RCC 7860 (cell line): Measurements from ENCODE around the gene MDFI.
A peak's percentile ranks its signal among the peaks of the same experiment; 100 is the strongest.

Experiments
- DNase-seq: peaks from one replicate; pipeline ENCODE4 v3.0.0-alpha.2; 2015; ENCODE audit warnings: low spot score
- FAIRE-seq: peaks from 2 replicates; lab custom pipeline; 2012; peaks lifted over from hg19 to GRCh38; lab: Jason Lieb, UNC

Gene MDFI, protein sequence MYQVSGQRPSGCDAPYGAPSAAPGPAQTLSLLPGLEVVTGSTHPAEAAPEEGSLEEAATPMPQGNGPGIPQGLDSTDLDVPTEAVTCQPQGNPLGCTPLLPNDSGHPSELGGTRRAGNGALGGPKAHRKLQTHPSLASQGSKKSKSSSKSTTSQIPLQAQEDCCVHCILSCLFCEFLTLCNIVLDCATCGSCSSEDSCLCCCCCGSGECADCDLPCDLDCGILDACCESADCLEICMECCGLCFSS

DNA sequence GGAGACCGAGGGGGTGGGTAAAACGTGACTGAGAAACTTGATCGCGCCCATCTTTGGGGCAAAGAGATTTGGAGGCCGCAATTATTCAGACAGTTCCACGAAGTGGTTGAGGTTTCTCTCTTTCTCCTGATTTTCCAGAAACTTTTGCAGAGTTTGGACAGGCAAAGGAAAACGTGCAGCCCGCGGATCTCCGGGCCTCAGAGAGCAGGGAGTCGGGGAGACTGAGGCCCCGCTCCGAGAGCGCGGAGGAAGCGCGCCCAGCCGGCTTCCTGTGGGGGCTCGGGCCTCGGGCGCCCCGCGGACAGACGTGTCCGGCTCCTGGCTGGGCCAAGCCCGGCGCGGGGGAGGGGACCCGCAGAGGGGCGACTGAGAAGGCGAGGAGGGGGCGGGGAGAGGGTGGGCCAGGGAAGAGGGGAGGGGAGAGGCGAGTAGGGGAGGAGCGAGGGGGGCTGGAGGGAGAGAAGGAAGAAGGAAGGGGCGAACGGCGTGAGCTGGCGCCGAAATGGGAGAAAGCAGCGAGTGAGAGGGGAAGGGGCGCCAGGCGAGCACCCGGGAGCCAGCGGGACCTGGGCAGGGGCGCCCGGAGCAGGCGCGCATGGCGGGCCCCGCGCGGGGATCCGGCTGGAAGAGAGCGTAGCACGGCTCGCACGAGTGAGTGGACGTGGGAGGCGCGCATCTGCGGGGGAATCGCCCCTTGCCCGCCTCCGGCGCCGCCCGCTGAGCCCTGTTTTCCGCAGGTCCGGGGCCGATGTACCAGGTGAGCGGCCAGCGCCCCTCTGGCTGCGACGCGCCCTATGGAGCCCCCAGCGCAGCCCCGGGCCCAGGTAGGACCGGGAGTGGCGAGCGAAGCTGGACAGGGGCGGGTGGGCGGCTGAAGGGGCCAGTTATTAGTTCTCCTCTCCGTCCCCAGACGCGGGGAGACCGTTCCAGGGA lies at the start of gene MDFI:
Gene MDFI (plus strand): TSS at position 467 of the 933 bp plus-strand sequence. CDS start 282 bp downstream, at position 749.
- FAIRE-seq (no peak), DNase-seq (no peak)

DNA sequence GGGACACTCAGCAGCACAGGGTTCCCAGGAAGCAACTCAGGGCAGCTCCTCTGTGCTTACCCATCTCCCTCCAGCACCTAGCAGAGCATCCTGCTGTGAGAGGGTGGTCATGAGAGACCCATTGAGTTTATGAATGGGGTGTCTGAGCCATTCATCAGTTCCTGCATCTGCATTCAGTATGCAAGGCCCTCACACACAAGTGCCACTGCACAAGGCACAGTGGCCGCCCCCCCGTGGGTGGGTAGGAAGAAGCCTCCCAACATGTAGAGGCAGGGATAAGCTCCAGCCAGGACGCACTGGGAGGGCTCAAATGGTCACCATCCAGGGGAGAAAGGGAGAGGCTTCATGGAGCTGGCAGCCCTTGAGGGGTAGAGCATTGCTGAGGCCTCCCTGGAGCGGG lies 49.0 kb upstream of the MDFI start:
- no peak for DNase-seq
- no peak for FAIRE-seq

DNA sequence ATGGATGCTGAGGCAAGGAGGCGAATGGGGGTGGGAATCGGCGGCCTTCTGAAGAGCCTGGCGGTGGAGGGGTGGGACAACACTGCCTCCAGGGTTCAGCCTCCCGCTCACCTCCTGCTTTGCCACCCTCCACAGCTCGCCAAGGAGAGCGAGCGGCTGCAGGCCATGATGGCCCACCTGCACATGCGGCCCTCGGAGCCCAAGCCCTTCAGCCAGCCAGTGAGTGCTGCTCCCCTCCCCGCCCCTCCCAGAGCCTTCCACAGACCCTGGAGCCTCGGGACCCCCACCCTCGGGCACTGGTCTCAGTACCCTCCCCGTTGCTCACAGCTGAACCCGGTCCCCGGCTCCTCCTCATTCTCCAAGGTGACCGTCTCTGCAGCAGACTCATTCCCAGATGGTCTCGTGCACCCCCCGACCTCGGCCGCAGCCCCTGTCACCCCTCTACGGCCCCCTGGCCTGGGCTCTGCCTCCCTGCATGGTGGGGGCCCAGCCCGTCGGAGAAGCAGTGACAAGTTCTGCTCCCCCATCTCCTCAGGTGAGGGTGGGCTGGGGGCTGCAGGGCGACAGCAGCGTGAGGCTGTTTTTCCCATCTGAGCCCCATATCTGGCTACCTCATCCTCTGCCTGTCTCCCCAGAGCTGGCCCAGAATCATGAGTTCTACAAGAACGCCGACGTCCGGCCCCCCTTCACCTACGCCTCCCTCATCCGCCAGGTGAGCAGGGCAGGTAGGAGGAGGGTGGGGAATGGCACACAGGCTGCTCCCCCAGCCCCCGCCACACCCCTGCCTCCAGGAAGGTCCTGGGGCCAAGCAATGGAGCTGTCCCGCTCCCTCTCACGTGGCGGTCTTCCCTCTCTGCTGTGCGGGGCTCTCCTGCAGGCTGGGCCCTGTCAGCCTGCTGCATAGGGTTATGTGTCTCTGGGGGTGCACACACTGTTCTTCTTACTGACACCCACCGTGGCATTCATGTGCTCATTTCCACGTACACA lies 48.3 kb upstream of the MDFI start:
- no peak for DNase-seq
- FAIRE-seq: no peak

DNA sequence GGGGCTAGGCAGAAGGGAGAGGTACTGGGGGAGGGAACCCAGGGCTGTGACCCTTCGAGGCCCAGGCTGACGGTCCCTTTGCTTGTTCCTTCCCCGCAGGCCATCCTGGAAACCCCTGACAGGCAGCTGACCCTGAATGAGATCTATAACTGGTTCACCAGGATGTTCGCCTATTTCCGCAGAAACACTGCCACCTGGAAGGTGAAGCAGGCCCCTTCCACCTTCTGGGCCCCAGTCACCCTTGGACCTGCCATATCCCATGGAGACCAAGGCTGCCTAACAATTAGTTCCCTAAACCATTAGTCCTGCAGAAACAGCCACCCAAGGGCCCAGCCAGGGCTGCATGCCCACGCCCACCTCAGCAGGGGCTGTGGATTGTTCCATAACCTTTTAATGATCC lies 47.1 kb upstream of the MDFI start:
- DNase-seq: no peak
- FAIRE-seq: no peak

DNA sequence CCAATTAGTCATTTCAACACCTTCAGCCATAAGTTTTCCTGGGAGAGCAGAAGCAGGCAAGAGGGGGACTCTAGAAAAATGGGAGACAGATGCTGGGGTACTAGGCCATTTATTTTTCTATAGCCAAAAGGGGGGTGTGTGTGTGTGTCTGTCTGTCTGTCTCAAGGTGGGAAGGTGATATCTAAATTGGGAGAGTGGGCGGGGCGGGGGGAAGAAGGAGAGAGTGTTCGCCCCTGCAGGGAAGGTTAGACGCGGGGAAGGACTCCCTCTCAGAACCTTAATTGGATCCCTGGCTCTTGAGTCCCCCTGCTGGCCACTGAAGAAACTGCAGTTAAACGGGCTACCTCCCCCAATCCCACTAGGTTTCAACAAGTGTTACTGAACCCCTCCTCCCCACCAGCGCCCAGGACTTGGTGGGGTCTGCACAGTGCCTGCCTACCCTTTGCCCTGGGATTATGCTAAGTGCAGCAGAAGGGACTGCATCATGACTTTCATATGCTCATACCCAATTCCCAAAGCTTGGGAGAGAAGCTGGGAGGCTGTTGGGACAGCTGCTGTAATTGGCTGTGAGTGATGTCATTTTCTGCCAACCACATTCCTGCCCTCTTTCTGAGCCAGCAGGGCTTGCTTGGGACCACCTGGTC lies 46.3 kb upstream of the MDFI start:
- no peak for FAIRE-seq
- DNase-seq: peak; percentile 27

DNA sequence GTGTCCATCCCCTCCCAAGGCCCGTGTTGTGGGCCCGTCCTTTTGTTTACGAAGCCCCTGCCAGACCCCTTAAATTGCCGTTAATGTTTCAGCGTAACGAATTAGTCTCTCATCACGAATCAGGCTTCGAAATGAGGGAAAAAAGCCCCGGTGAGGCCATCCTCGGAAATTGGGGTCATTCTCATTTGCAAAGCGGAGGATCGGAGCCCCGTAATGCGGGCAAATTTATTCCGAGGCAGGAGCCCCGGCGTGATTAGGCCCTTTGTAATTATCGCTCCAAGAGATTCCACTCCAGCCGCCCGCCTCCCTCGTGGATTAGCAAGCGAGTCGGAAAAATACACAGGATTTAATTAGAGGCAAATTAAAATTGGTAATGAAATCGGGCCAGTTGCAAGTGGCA lies 44.9 kb upstream of the MDFI start:
- FAIRE-seq: no peak
- no peak for DNase-seq

DNA sequence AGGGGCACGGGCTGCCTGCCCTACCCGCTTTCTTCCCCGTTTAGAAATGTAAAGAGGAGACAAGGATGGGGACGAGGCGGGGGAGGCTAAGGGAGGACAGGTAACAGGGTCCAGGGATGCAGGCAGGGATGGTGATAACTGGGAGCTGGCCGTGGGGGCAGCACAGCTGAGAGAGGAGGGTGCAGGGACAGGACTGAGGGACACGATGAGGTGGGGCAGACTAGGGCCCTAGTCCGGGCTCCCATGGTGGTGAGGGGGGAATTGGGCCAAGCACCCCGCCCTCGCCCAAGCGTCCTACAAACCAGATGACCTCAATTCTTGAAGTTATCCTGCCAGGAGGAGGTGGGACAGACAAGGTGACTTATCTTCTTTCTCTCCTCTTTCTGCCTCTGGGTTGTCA lies 44.4 kb upstream of the MDFI start:
- no peak for DNase-seq
- FAIRE-seq: no peak

DNA sequence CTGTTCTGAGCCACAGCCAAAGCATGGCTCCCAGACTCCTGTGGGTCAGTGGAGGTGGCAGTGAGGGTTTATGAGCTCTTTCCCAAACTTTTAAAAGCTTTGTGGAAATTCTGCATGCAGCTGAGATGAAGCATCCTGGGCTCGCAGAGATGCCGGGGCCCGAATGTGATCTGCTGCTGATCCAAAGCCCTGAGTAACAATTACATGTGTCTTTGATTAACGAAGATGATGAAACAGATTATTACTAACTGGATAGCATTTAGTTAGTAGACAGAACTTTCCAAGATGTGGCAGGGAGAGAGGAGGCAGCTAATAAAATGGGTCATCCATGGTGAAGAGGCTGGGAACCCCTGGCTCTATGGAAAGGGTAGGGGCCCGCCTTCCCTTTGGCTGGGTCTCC lies 43.9 kb upstream of the MDFI start:
- no peak for FAIRE-seq
- DNase-seq: no peak

DNA sequence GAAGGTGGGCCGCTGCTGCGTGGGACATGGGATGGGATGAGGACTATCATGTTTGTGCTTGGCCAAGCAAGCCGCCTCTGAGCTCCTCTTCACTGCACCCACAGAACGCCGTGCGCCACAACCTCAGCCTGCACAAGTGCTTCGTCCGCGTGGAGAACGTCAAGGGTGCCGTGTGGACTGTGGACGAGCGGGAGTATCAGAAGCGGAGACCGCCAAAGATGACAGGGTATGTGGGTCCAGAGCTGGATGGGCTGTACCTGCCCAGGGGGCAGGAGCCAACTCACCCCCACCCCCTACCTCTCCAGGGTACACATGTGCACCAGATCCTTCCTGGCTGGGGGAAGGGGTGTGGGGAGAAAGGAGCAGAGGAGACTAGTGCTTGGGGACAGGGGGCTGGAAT lies 43.5 kb upstream of the MDFI start:
- DNase-seq (no peak), FAIRE-seq (no peak)

DNA sequence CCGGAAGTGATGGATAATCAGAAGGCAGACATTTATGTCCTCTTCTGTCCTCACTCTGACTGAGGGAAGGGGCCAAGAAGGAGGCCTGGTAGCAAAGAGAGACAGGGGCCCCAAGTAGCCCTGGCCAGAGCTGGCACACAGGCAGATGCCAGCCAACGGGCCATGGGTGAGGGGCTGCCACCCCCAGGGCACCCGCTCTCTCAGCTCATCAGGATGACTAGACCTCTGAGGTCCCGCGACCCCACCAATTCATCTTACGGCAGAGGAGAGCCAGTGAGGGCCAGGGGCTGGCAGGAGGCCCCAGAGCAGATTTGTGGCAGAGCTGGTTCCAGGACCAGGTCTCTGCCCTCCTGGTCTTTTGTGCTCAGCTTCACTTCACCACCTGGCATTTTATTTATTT lies 43.1 kb upstream of the MDFI start:
- FAIRE-seq: no peak

DNA sequence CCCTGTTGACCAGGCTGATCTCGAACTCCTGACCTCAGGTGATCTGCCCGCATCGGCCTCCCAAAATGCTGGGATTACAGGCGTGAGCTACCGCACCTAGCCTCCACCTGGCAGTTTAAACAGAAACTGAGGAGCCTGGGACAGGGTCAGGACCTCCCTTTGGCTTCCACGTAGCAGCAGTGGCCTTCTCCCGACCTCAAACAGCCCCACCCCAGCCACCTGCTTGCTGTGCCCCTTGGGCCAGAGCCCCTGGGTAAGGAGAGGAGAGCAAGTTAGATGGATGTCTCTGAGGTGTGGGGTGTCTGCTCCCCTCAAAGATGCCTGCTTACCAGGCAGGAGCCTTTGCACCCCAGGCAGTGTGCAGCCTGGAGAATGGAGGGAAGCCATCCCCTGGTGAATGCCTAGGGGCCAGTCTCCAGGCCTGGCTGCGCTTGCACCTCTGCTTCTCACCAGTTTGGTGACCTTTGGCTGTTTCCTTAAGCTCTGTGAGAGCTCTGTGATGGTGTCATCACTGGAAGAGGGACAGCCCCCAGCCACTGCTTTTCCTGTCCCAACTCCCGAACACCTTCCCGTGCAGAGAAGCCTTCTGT lies 42.1 kb upstream of the MDFI start:
- FAIRE-seq: no peak
- DNase-seq: no peak

More for the DNA sequence above, 43.1 kb upstream of the MDFI start:
- no peak for DNase-seq

DNA sequence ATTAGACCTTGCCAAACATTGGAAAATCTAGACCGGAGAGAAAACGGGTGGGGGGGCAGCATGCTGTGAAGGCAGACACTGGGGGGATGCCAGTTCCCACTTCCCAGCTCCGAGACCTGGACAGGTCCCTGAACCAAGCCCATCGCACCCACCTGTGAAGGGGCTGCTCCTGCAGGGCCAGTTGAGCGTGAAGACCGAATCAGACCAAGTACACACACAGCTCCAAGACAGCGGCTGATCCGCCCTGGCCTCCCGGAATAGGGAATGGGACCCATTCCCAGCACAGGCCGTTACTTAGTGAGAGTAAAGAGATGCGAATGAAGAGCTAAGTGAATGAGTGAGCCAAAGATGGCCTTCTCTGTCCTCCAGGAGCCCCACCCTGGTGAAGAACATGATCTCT lies 41.5 kb upstream of the MDFI start:
- FAIRE-seq: no peak
- DNase-seq: no peak

DNA sequence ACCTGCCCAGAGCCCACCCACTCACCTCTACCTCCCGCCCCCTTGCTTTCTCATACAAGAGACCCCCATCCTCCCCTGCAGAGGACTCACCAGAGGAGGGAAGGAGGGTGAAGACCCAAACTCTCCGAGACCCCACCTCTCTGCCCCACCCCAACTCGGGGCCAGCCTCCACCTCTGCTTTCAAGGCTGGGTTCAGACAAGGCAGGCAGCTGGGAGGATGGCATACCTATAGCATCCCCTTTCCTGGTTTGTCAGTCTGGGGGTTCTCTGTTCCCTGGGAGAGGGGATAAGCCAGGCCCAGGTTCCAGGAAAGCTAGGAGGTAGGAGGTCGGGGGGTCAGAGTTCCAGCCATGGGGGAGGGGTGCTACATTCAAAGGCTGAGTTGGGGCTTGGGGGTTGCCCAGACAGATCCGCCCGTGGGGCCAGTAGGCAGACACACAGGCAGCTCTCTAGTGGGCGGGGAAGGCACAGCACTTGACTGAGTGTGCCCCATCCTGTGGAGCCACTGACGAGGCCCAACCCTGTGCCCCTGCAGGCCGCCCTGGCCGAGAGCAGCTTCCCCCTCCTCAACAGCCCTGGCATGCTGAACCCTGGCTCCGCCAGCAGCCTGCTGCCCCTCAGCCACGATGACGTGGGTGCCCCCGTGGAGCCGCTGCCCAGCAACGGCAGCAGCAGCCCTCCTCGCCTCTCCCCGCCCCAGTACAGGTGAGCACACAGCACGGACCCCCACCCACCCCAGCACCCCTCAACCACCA lies 40.8 kb upstream of the MDFI start:
- FAIRE-seq: no peak
- DNase-seq: no peak

DNA sequence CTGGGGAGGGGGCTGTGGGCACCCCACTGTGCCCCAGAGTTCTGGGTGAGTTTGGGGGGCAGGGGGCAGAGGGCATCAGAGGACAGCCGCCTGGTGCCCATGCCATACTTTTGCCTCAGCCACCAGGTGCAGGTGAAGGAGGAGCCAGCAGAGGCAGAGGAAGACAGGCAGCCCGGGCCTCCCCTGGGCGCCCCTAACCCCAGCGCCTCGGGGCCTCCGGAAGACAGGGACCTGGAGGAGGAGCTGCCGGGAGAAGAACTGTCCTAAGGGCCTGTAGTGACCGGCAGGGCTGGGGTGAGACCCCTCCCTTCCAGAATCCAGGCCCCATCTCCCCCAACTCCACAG lies 39.6 kb upstream of the MDFI start:
- DNase-seq (no peak), FAIRE-seq (no peak)

DNA sequence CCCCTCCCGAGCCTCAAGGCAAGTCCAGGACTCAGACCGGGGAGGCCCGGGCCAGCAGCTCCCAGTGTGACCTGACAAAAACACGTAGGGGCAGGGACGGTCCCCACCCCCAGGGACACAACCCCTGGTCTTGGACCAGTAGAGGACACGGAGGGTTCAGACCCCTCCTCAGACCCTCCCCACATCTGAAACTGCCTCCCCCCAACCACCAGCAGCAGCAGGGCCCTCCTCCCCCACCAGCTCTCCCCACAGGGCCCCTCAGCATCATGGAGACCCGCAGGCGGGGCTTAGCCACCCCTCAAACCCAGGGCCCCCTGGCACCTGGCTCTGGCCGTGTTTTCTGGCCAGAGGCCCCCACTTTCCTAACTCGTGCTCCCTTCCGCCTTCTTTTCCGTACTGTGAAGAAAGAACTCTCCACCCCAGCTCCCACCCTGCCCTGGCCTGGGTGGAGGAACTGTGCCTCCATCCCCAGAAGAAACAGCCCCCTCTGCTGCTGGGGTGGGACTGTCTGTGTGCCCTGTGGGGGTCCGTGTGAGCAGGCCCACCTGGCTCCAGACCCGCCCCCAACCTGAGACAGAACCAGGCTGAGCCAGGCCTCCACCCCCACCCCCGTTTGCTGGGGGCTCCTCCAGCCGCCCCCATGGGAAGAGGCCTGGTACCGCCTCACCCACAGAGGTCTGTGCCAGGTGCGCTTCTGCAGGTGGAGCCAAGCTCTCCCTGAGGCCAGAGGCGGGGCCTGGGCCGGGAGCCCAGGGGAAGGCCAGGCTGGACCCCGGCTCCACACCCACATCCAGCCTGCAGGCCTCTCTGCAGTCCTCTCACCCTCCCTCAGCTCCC lies 39.0 kb upstream of the MDFI start:
- FAIRE-seq (no peak), DNase-seq (no peak)

DNA sequence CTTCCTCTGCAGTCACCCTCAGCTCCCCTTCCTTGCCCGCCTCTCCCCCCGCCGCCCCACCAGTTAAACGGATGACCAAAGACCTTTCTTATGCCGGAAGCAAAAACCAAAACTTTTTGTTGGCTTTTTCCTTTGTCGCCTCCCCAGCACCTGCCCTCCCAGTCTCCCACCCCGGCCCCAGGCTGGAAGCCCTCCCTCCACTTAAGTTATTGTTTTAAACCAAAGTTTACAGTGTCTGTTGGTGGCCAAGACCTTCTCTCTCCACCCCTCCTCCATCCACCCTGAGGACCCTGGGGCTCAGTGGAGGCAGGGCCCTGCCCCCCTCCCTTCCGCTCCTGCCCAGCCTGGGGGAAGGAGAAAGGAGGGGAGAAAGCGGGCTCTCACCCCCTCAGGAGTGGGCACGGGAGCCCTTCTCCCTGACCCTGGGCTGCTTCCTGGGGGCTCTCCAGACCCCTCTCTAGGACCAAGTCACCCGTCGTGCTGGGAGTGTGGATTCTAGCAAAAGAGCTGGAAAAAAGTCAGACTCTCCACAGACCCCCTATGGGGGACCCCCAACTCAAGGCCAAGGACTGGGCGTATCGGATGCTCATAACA lies 38.3 kb upstream of the MDFI start:
- DNase-seq: no peak
- FAIRE-seq: no peak

DNA sequence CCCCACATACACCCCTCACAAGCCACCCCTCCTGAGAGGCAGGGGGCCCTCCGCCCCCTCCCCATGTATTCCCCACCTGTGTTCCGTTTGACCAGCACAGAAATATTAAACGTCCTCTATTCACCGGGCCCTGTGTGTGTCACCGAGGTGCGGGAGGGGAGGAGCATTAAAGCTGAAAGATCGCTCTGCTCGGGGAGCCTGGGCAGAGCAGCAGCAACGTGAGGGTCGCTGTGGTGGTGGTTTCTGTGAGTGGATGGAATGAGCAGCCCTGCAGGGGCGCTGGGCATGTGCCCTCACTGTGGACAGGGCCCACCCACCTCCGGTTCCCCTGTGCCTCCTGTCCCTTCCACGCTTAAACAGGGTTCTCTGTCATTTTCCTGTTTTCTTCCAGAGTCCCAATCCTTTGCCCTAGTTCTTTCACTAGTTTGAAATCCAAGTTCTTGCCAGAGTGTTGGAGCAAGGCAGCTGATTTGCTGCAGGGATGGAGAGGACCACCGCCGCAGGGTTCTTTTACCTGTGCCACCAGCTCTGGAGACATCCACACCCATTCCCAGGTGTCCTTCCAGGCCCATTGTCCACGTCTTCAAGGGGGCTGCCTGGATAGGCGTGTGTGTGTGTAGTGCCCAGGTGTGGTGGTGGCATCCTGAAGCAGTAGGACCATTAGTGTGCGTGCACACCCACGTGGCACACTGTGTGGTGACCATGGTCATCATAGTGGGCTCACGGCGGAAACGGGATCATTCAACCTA lies 37.6 kb upstream of the MDFI start:
- FAIRE-seq (no peak), DNase-seq (no peak)

DNA sequence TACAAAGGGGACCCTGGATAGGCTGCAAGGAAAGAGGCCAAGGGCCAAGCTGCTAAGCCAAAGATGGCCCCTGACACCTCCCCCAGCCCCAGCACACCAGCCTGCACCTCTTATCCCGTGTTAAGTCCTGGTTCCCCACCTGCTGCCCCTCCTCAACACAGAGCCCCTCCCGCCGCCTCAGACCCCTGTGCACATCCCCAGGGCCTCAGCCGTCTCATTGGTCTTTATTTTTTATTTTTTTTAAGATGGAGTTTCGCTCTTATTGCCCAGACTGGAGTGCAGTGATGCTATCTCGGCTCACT lies 37.1 kb upstream of the MDFI start:
- DNase-seq: no peak
- no peak for FAIRE-seq
